PFSK-1 (cell line): ENCODE measurements around the gene S100A11.

ENCODE experiments used
- FOXP2 ChIP-seq: optimal IDR thresholded peaks from 2 replicates; pipeline ENCODE3; 2011; ENCODE audit warnings: borderline replicate concordance, control low read depth, inconsistent platforms; ENCODE audit not compliant: insufficient read depth; ENCODE audit errors: extremely low read length, extremely low read depth
- POLR2AphosphoS5 ChIP-seq: IDR thresholded peaks from 2 replicates; pipeline ENCODE4 v1.6.1; 2012; ENCODE audit warnings: low read depth, mild to moderate bottlenecking, control low read depth, low read length, moderate library complexity
- REST ChIP-seq, 2 experiments: IDR thresholded peaks; 2 replicates each; pipeline versions ENCODE4 v1.6.1 to v1.8.0; 2011 to 2012; ENCODE audit warnings: low read depth in 2 of 2, low read length in 2 of 2, control low read depth in 1 of 2, inconsistent platforms in 1 of 2, mild to moderate bottlenecking in 1 of 2, moderate library complexity in 1 of 2; ENCODE audit not compliant: insufficient read depth in 1 of 2
- SIN3A ChIP-seq: IDR thresholded peaks from 2 replicates; pipeline ENCODE4 v1.6.1; 2012; ENCODE audit warnings: mild to moderate bottlenecking, low read length, moderate library complexity, borderline replicate concordance; ENCODE audit not compliant: insufficient read depth
- TAF1 ChIP-seq: IDR thresholded peaks from 2 replicates; pipeline ENCODE4 v1.6.1; 2012; ENCODE audit warnings: low read length, control low read depth, borderline replicate concordance; ENCODE audit not compliant: insufficient read depth

Gene S100A11

GRCh38 chr1:152071123-152071522 is 34.3 kb upstream of the S100A11 start:
- no peak for TF ChIP-seq TAF1
- TF ChIP-seq REST (IDR thresholded peaks at IDR 0.05; ENCODE audit: insufficient read depth in 1 of 2, low read depth in 2 of 2, low read length in 2 of 2) = no peak
- no peak for TF ChIP-seq SIN3A
- TF ChIP-seq POLR2AphosphoS5 = no peak
- TF ChIP-seq FOXP2 = no peak

- TF ChIP-seq REST (IDR thresholded peaks at IDR 0.05; ENCODE audit: insufficient read depth in 1 of 2, low read depth in 2 of 2, low read length in 2 of 2) = no peak
- TF ChIP-seq FOXP2 = no peak
- TF ChIP-seq SIN3A = no peak
- no peak for TF ChIP-seq POLR2AphosphoS5
- no peak for TF ChIP-seq TAF1
These were observed 31.1 kb upstream of the S100A11 start for GRCh38 chr1:152067929-152068328.

- no peak for TF ChIP-seq REST (IDR thresholded peaks at IDR 0.05; ENCODE audit: insufficient read depth in 1 of 2, low read depth in 2 of 2, low read length in 2 of 2)
- TF ChIP-seq TAF1 = no peak
- TF ChIP-seq POLR2AphosphoS5 = no peak
- TF ChIP-seq SIN3A = no peak
- TF ChIP-seq FOXP2 = no peak
These were observed 30.3 kb upstream of the S100A11 start for GRCh38 chr1:152067150-152067549.

- TF ChIP-seq FOXP2 (no peak), TAF1 (no peak), REST (IDR thresholded peaks at IDR 0.05; ENCODE audit: insufficient read depth in 1 of 2, low read depth in 2 of 2, low read length in 2 of 2) (no peak), POLR2AphosphoS5 (no peak), SIN3A (no peak)
These were observed 25.1 kb upstream of the S100A11 start for GRCh38 chr1:152061952-152062351.

- TF ChIP-seq SIN3A (no peak), TAF1 (no peak), FOXP2 (no peak), REST (IDR thresholded peaks at IDR 0.05; ENCODE audit: insufficient read depth in 1 of 2, low read depth in 2 of 2, low read length in 2 of 2) (no peak), POLR2AphosphoS5 (no peak)
These were observed 16.6 kb upstream of the S100A11 start for GRCh38 chr1:152053375-152053774.
